Left forelimb (tissue), 1 donor: Measurements from ENCODE around the gene PLPPR3.

Experiments
- DNase-seq: peaks from one replicate; pipeline ENCODE4 v3.0.0-alpha.2; 2018; ENCODE audit warnings: low spot score

PLPPR3 gene

GRCh38 chr19:795691-796581 is 25.8 kb downstream of the PLPPR3 start:
- DNase-seq: no peak

DNA sequence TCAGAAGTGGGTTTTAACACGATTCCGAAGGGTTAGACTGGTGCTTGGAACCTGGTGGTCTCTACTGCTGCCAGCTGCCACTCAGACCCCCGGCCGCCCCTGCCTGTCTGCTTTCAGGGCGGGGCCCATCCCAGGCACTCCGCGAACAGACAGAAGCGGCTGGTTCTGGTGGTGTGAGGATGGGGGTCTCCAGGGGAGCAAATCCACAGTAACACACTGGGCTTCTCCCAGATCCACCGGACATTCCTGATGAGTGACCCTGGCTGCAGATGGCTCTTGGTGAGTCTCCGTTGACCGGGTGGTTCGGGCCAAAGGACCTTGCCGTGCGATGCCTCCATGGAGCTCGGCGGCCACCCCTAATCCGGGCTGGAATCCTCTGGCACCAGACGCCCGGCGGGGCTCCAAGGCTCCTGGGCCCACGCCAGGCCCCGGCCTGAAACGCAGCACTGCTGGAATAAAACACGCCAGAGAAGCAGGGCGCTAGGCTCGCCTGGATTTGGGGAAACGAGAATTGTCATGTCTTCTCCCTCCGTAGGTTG is 26.6 kb downstream of the PLPPR3 start:
- no peak for DNase-seq

GRCh38 chr19:793806-794205 is 27.9 kb downstream of the PLPPR3 start:
- DNase-seq: no peak

DNA sequence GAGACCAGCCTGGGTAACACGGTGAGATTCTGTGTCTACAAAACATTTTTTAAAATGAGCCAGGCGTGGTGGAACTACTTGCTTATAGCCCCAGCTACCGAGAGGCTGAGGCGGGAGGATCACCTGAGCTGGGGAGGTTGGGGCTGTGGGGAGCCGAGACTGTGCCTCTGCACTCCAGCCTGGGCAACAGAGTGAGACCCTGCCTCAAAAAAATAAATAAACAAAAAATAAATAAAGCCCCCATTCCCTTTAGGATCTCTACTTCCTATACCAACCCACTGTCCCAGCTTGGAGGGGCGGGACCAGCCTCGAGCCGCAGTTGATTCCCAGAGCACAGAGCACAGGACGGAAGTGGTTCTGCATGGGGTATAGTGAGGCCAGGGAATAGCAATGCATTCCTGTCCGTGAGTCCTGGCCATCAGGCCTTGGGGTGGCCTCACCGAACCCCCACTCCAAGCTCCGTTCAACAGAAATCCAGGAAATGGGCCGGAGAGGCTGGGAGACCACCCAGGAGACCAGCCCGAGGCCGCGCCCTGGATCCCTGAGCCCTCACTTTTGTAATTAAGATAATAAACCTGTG is 29.4 kb downstream of the PLPPR3 start:
- no peak for DNase-seq

GRCh38 chr19:791567-792305 is 30.0 kb downstream of the PLPPR3 start:
- DNase-seq: no peak

DNA sequence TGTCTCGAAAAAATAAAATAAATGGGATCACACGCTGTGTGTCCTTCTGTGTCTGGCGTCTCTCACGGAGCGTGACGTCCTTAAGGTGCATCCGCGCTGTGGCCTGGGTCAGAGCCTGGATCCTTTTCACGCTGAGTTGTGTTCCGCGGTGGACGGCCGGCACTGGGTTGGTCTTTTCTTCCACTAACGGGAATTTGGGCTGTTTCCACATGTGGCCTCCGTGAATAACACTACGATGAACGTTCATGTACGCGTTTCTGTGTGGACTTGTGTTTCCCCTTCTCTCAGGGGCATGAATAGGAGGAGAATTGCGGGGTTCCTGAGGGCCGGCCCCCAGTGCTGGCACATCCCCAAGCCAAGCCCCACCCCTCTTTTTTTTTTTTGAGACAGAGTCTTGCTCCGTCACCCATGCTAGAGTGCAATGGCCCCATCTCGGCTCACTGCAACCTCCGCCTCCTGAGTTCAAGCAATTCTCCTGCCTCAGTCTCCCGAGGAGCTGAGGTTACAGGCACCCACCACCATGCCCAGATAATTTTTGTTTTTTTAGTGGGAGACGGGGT is 30.7 kb downstream of the PLPPR3 start:
- DNase-seq: no peak

DNA sequence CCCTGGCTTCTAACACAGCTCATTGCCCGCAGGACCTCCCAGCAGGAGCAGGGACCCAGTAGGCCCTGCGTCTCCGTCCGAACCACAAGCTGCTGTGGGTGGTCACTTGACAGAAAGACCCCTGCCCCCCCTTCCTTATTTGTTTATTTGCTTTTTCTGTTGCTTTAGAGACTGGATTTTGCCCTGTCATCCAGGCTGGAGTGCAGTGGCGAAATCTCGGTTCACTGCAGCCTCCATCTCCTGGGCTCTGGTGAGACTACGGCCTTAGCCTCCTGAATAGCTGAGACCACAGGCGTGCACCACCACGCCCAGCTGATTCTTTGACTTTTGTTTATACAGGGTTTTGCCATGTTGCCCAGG is 32.1 kb downstream of the PLPPR3 start:
- DNase-seq: no peak

- DNase-seq: no peak
Measured at GRCh38 chr19:788983-789700, 32.6 kb downstream of the PLPPR3 start.

DNA sequence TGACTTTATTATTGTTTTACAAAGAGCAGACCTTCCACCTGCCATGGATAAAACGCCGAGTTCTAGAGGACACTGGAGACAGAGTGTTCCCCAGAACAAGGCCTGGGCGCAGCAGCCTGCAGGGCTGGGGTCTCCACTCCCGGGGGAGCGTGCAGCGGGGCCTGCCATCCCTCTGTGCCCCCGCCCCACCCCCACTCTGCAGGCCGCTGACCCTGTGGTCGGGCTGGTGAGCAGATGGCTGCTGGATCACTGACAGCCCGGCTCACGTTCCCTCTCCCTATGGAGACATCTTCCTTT is 33.1 kb downstream of the PLPPR3 start:
- no peak for DNase-seq

DNA sequence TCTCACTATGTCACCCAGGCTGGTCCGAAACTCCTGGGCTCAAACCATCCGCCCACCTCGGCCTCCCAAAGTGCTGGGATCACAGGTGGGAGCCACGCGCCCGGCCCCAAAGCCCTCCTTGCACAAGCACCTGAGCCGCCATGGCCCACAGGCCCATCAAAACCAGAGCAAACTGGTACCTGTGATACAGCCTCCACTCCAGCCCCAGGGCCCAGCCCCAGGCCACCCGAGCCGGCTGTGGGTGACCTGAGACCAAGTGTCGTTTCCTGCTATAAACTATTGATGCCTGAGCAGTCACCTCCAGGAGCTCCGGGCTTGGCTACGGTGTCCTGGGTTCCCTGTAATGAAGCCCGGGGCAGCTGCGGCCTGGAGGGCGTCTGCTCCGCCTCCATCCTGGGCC is 34.2 kb downstream of the PLPPR3 start:
- DNase-seq: no peak

DNA sequence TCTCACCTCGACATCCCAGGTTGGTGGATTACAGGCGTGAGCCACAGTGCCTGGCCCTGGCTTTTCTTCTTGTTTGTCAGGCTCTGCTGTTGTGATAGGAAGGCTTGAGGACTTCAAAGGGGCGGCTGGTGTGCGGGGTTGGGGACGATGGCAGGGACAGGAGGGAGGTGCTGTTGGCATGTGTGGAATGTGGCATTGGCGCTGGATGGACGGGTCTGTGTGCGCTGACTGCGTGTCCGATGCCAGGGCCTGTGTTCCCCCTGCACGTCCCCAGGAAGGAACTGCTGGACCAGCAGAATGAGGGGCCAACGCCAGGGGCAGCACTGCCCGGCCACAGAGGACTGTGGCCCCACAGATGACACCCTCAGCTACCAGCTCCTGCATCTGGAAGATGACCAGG is 37.2 kb downstream of the PLPPR3 start:
- no peak for DNase-seq

- no peak for DNase-seq
Measured at GRCh38 chr19:782878-783668, 38.7 kb downstream of the PLPPR3 start.

- peak; percentile 58 for DNase-seq
Measured at GRCh38 chr19:782185-782877, 39.4 kb downstream of the PLPPR3 start.

DNA sequence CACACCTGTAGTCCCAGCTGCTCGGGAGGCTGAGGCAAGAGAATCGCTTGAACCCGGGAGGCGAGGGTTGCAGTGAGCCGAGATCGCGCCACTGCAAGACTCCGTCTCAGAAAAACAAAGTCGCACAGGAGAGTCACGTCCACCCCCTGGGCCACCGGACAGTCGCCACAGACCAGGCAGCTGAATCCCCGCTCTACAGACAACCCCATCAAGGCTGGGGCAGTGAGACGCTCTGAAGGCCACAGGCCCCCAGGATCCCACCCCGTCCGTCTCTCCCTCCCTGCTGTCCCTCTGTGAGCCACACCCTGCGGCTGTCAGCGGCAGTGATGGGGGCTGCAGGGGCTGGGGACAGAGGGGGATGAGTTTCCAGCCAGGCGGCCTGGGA is 40.0 kb downstream of the PLPPR3 start:
- no peak for DNase-seq

DNA sequence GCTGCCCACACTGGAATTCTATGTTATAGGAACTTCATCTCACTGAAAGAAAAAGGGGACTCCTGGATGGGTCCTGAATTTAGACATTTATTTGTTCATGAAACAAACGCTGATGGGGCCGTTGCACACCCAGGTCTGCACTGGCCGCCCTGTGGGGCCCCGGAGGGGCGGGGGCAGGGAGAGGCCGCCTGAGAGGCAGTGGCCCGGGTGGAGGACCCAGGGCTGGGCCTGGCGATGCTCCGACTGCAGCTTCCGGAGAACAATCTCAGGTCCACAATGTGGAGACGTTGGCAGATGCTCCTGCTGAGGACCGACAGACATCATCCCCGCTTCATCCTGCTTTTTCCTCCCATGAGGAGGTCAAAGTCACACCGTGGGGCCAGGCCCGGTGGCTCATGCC is 40.8 kb downstream of the PLPPR3 start:
- DNase-seq: no peak

- no peak for DNase-seq
Measured at GRCh38 chr19:778910-779653, 42.7 kb downstream of the PLPPR3 start.

- DNase-seq: no peak
Measured at GRCh38 chr19:776549-776948, 45.2 kb downstream of the PLPPR3 start.

- DNase-seq: no peak
Measured at GRCh38 chr19:772730-773436, 48.9 kb downstream of the PLPPR3 start.

DNA sequence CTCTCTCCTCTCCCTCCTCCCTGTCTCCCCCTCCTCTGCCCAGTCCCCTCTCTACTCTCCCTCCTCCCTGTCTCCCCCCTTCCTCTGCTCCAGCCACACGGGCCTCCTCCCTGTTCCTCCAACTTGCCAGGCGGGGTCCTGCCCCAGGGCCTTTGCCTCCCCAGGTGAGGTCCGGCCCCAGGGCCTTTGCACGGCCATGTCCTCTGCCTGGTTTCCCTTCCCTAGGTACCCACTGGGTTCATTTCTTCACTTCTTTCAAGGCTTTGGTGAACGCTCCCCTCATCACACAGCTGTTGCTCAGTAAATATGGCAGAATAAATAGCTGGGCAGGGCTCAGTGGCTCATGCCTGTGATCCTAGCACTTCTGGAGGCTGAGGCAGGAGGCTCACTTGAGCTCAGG is 49.7 kb downstream of the PLPPR3 start:
- DNase-seq: no peak
